CD4-positive, alpha-beta memory T cell (primary cell): ENCODE measurements around the gene LIN28B. TPM values are rescaled to one million over a fixed set of nuclear protein-coding genes. Genes with fewer than 3 reads are reported as not detected.
"Not testable (repeated sequence)": the region's sequence is repeated elsewhere in the genome, so short reads cannot be mapped to it uniquely, and the experiment has no call there.

ENCODE experiments used
- CTCF ChIA-PET: fragments of 350-600 bp; sonication (Branson Sonifier 250); formaldehyde crosslinking; loops from one replicate; lab custom pipeline; 2021; ENCODE audit warnings: inconsistent platforms; ENCODE audit not compliant: partially characterized antibody; lab: Charles Lee
- POLR2A ChIA-PET: fragments of 350-600 bp; sonication (Branson Sonifier 250); formaldehyde crosslinking; loops from one replicate; lab custom pipeline; 2021; ENCODE audit not compliant: partially characterized antibody; lab: Charles Lee
- DNase-seq, 5 donors: peaks; one replicate each; pipeline versions ENCODE4 v3.0.0 to v3.0.0-alpha.2; 2020 to 2022; ENCODE audit warnings: mixed read lengths in 1 of 5
- H3K27ac ChIP-seq: one replicate; pipeline ENCODE4 v1.7.0; 2013; ENCODE audit warnings: low read depth, low read length
- H3K27me3 ChIP-seq: 2 replicates; pipeline ENCODE4 v1.7.0; 2013; ENCODE audit warnings: mild to moderate bottlenecking, low read length, moderate library complexity; ENCODE audit not compliant: insufficient read depth
- H3K36me3 ChIP-seq: 2 replicates; pipeline ENCODE4 v1.7.0; 2013; ENCODE audit warnings: mild to moderate bottlenecking, low read length, moderate library complexity; ENCODE audit not compliant: insufficient read depth
- H3K4me1 ChIP-seq: 2 replicates; pipeline ENCODE4 v1.7.0; 2013; ENCODE audit warnings: mild to moderate bottlenecking, low read length, moderate library complexity; ENCODE audit not compliant: insufficient read depth
- H3K4me3 ChIP-seq, 2 donors: one replicate each; pipeline ENCODE4 v1.7.0; 2013; ENCODE audit warnings: low read length in 2 of 2, mild to moderate bottlenecking in 1 of 2
- H3K9me3 ChIP-seq, 2 donors: one replicate each; pipeline ENCODE4 v1.7.0; 2013; ENCODE audit warnings: low read length in 2 of 2, control low read depth in 1 of 2; ENCODE audit not compliant: control insufficient read depth in 1 of 2
- H3K27ac Mint-ChIP-seq, 7 donors: one replicate each; pipeline ENCODE4 v1.8.0; 2020 to 2021; ENCODE audit warnings: mixed read lengths in 7 of 7, mild to moderate bottlenecking in 6 of 7, inconsistent platforms in 3 of 7, moderate library complexity in 3 of 7
- H3K27me3 Mint-ChIP-seq, 2 donors: one replicate each; pipeline ENCODE4 v1.8.0; 2020 to 2021; ENCODE audit warnings: mixed read lengths in 2 of 2
- H3K36me3 Mint-ChIP-seq, 2 donors: one replicate each; pipeline ENCODE4 v1.8.0; 2020 to 2021; ENCODE audit warnings: mixed read lengths in 2 of 2, inconsistent platforms in 1 of 2, mild to moderate bottlenecking in 1 of 2
- H3K4me1 Mint-ChIP-seq, 4 donors: one replicate each; pipeline ENCODE4 v1.8.0; 2020 to 2021; ENCODE audit warnings: mixed read lengths in 4 of 4, mild to moderate bottlenecking in 1 of 4
- H3K4me3 Mint-ChIP-seq, 8 donors: one replicate each; pipeline ENCODE4 v1.8.0; 2020 to 2021; ENCODE audit warnings: mixed read lengths in 8 of 8, mild to moderate bottlenecking in 7 of 8, moderate library complexity in 6 of 8, inconsistent platforms in 3 of 8
- H3K9me3 Mint-ChIP-seq, 8 donors: one replicate each; pipeline ENCODE4 v1.8.0; 2020 to 2021; ENCODE audit warnings: mixed read lengths in 8 of 8, mild to moderate bottlenecking in 5 of 8, inconsistent platforms in 3 of 8, moderate library complexity in 1 of 8
- intact Hi-C: fragments of 100-400 bp; cut with micrococcal nuclease; formaldehyde crosslinking; loops from one replicate; pipeline ENCODE4 v1.15.1; 2023
- polyA plus RNA-seq, 2 donors: library from polyadenylated mRNA; unstranded; fragments of 300-500 nt; fragmentation: Illumina TruSeq; gene quantifications; one replicate each; pipeline ENCODE4 v1.2.3, GENCODE V29; 2021
- total RNA-seq, 2 experiments: library from RNA; stranded (reverse); gene quantifications; one replicate each; pipeline ENCODE4 v1.2.3, GENCODE V29; 2021

The LIN28B gene
- total and polyA plus RNA-seq, 4 experiments from 2014 or later = not detected

GRCh38 chr6:105080279-105080678 lies 123.4 kb downstream of the LIN28B start:
- H3K36me3 ChIP-seq = no peaks in the 10 kb centered on the region
- DNase-seq = no peak
- no peaks in the 10 kb centered on the region for H3K4me1 ChIP-seq
- Mint-ChIP-seq H3K27me3 (peaks cover 0 to 10% of the 10 kb centered on the region in 2 donors), H3K27ac (no peak overlapping the region), H3K4me3 (no peak overlapping the region), H3K36me3 (no peaks in the 10 kb centered on the region), H3K9me3 (no peaks in the 10 kb centered on the region), H3K4me1 (no peaks in the 10 kb centered on the region)
- H3K9me3 ChIP-seq = no peaks in the 10 kb centered on the region
- H3K27ac ChIP-seq = no peak overlapping the region
- H3K27me3 ChIP-seq = no peaks in the 10 kb centered on the region
- intact Hi-C loops = no loop called here
- no peak overlapping the region for H3K4me3 ChIP-seq
- ChIA-PET CTCF (interaction anchor here (1.2 to 4.0 kb wide), 2 partner anchors 8 to 10 kb away, joined by 4 to 20 read pairs; no protein-coding TSS in a partner anchor), POLR2A (no interaction called here)

- H3K4me3 Mint-ChIP-seq, CTCF ChIA-PET, H3K27me3 ChIP-seq, intact Hi-C loops, H3K36me3 ChIP-seq, H3K36me3 Mint-ChIP-seq, H3K4me3 ChIP-seq, H3K27ac ChIP-seq, POLR2A ChIA-PET, H3K4me1 Mint-ChIP-seq, H3K27ac Mint-ChIP-seq, H3K4me1 ChIP-seq, H3K9me3 Mint-ChIP-seq, H3K9me3 ChIP-seq, DNase-seq: not testable (repeated sequence)
- H3K27me3 Mint-ChIP-seq = peaks cover 0 to 10% of the 10 kb centered on the region in 2 donors
Observed at GRCh38 chr6:105081662-105082061, 124.8 kb downstream of the LIN28B start.

GRCh38 chr6:105087571-105088211 lies 130.8 kb downstream of the LIN28B start:
- no peaks in the 10 kb centered on the region for H3K36me3 ChIP-seq
- POLR2A ChIA-PET = no interaction called here
- no peaks in the 10 kb centered on the region for H3K9me3 Mint-ChIP-seq
- DNase-seq = peak in 4 of 5 donors; percentile 18 to 35 (median 25)
- CTCF ChIA-PET = interaction anchor here (0.7 to 3.0 kb wide), 22 partner anchors 9 to 1248 kb away, joined by 3 to 39 read pairs (median 4); partner anchors contain the start of gene PREP
- H3K36me3 Mint-ChIP-seq = no peaks in the 10 kb centered on the region
- H3K27ac Mint-ChIP-seq = no peak overlapping the region
- no peak overlapping the region for H3K27ac ChIP-seq
- no peak overlapping the region for H3K4me3 ChIP-seq
- no peaks in the 10 kb centered on the region for H3K4me1 Mint-ChIP-seq
- H3K4me3 Mint-ChIP-seq = no peak overlapping the region
- H3K4me1 ChIP-seq = no peaks in the 10 kb centered on the region
- peaks cover 1 to 2% of the 10 kb centered on the region in 2 donors for H3K27me3 Mint-ChIP-seq
- H3K27me3 ChIP-seq = no peaks in the 10 kb centered on the region
- intact Hi-C loops = loop anchor here (1.0 kb wide), 1 partner anchor 316 kb away; the partner anchor contains the start of gene PREP
- H3K9me3 ChIP-seq = no peaks in the 10 kb centered on the region

- no peak for DNase-seq
- H3K27ac ChIP-seq = no peak overlapping the region
- Mint-ChIP-seq H3K36me3 (no peaks in the 10 kb centered on the region), H3K4me3 (no peak overlapping the region), H3K9me3 (no peaks in the 10 kb centered on the region), H3K27me3 (peaks cover 0 to 1% of the 10 kb centered on the region in 2 donors), H3K4me1 (no peaks in the 10 kb centered on the region), H3K27ac (no peak overlapping the region)
- no peak overlapping the region for H3K4me3 ChIP-seq
- no peaks in the 10 kb centered on the region for H3K9me3 ChIP-seq
- intact Hi-C loops = no loop called here
- H3K27me3 ChIP-seq = no peaks in the 10 kb centered on the region
- ChIA-PET CTCF (interaction anchor here (1.0 to 2.4 kb wide), 4 partner anchors 8 to 307 kb away, joined by 3 to 9 read pairs (median 6); no protein-coding TSS in a partner anchor), POLR2A (no interaction called here)
- no peaks in the 10 kb centered on the region for H3K36me3 ChIP-seq
- H3K4me1 ChIP-seq = no peaks in the 10 kb centered on the region
Observed at GRCh38 chr6:105091140-105091829, 134.4 kb downstream of the LIN28B start.

- Histone ChIP-seq H3K9me3 (no peaks in the 10 kb centered on the region), H3K27me3 (no peaks in the 10 kb centered on the region), H3K4me1 (no peaks in the 10 kb centered on the region), H3K4me3 (no peak overlapping the region), H3K27ac (no peak overlapping the region), H3K36me3 (no peaks in the 10 kb centered on the region)
- Mint-ChIP-seq H3K4me3 (no peak overlapping the region), H3K27me3 (peaks cover 0 to 1% of the 10 kb centered on the region in 2 donors), H3K36me3 (no peaks in the 10 kb centered on the region), H3K4me1 (no peaks in the 10 kb centered on the region), H3K27ac (no peak overlapping the region), H3K9me3 (no peaks in the 10 kb centered on the region)
- intact Hi-C loops = no loop called here
- ChIA-PET CTCF (no interaction called here), POLR2A (no interaction called here)
- DNase-seq = no peak
Observed at GRCh38 chr6:105094133-105094640, 137.3 kb downstream of the LIN28B start.

- intact Hi-C loops = no loop called here
- ChIA-PET CTCF (interaction anchor here (0.7 to 1.6 kb wide), 3 partner anchors 11 to 675 kb away, joined by 3 to 5 read pairs (median 3); no protein-coding TSS in a partner anchor), POLR2A (no interaction called here)
- Histone ChIP-seq H3K27me3 (no peaks in the 10 kb centered on the region), H3K36me3 (no peaks in the 10 kb centered on the region), H3K27ac (no peak overlapping the region), H3K4me1 (no peaks in the 10 kb centered on the region), H3K9me3 (no peaks in the 10 kb centered on the region), H3K4me3 (no peak overlapping the region)
- H3K36me3 Mint-ChIP-seq = no peaks in the 10 kb centered on the region
- no peak overlapping the region for H3K4me3 Mint-ChIP-seq
- H3K4me1 Mint-ChIP-seq = no peaks in the 10 kb centered on the region
- no peaks in the 10 kb centered on the region for H3K9me3 Mint-ChIP-seq
- H3K27ac Mint-ChIP-seq = no peak overlapping the region
- H3K27me3 Mint-ChIP-seq = peaks cover 0 to 1% of the 10 kb centered on the region in 2 donors
- no peak for DNase-seq
Observed at GRCh38 chr6:105095139-105095538, 138.2 kb downstream of the LIN28B start.

- H3K36me3 Mint-ChIP-seq = no peaks in the 10 kb centered on the region
- ChIA-PET POLR2A (no interaction called here), CTCF (interaction anchor here (3.7 kb wide), 1 partner anchor 9 kb away, joined by 23 read pairs; no protein-coding TSS in a partner anchor)
- H3K4me1 ChIP-seq = no peaks in the 10 kb centered on the region
- no peaks in the 10 kb centered on the region for H3K4me1 Mint-ChIP-seq
- no peak overlapping the region for H3K4me3 Mint-ChIP-seq
- H3K27ac ChIP-seq = no peak overlapping the region
- no peak overlapping the region for H3K4me3 ChIP-seq
- H3K9me3 ChIP-seq = no peaks in the 10 kb centered on the region
- DNase-seq = no peak
- no peaks in the 10 kb centered on the region for H3K9me3 Mint-ChIP-seq
- H3K27me3 ChIP-seq = no peaks in the 10 kb centered on the region
- no peak overlapping the region for H3K27ac Mint-ChIP-seq
- intact Hi-C loops = no loop called here
- peaks cover 0 to 1% of the 10 kb centered on the region in 2 donors for H3K27me3 Mint-ChIP-seq
- no peaks in the 10 kb centered on the region for H3K36me3 ChIP-seq
Observed at GRCh38 chr6:105097288-105097687, 140.4 kb downstream of the LIN28B start.
